Measurements from ENCODE around the gene MCCD1.
A peak's percentile ranks its signal among the peaks of the same experiment; 100 is the strongest.

Gene MCCD1

GRCh38 chr6:31543639-31544038, 14.9 kb downstream of the MCCD1 start:
- no peak for DNase-seq (ENCODE audit: low spot score)

GRCh38 chr6:31544676-31545075, 15.9 kb downstream of the MCCD1 start:
- no peak for DNase-seq (ENCODE audit: low spot score)

GRCh38 chr6:31545291-31545690, 16.5 kb downstream of the MCCD1 start:
- no peak for DNase-seq (ENCODE audit: low spot score)

DNA sequence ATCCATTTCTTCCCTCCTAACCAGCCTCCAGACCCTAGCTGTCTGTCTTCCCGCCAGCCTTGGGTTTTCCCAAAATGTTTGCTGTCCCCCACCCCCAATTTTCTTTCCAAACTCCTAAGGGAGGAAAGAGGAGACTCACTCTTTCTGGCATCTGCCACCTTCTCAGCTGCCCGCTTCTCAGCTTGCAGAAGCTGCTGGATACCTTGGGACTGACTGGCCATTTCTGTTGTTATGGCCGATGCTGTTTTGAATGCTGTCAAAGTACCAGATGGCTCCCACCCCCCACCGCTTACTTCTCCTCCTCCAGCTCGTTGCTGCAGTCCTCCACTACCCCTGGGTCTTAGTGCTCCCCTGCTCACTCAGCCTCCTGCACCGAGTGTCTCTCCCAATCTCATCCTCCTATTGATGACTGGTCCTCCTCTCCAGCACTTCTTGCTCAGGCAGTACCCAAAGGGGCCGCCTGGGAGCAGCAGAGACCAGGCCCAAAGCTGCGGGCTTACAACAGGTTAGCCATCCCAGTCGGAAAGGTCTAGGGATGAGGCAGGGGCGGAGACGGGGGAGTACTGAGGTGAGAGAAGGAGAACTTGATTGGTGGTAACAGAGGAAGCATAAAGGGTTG, 17.7 kb downstream of the MCCD1 start, which contains the start of gene ATP6V1G2:
Gene ATP6V1G2 (minus strand): TSS at position 270 of the 619 bp plus-strand sequence. CDS start 49 bp downstream, at position 221.
- peak; percentile 88 for DNase-seq (ENCODE audit: low spot score)

DNA sequence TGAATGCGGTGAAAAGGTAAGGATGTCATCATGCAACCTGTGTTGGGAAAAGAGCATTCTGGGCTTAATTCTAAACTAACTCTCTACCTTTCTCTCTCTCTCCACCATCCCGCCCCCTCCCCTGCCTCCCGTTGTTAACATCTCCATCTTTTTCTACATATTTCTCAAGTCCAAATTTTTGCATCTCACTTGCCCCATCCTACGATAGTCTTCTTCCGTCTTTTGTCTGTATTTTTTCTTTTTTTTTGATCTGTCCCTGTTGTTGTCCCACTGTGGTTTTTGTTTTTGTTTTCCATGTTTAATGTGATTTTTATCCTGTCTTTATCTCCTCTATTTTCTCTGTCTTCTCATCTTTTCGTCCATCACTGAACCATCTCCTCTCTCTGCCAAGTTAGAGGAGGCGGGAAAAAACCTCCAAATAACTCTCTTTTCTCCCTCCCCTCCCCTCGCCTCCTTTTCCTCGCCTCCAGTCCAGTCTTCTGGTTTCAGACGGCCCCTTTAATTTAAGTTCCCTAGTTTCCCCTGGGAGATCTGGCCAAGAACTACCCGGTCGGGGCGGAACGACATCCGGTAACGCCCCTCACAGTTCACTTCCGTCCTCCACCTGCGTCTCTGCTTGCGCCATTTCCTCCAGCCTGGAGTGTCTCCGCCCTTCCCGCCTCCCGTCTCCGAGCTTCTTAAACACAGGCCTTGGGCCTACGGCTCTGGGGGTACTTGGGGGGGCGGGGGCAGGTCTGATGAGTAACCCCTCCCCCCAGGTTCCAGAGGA, 18.4 kb downstream of the MCCD1 start, which contains the start of gene NFKBIL1:
Gene NFKBIL1 (plus strand): TSS at position 651 of the 769 bp plus-strand sequence. CDS start 87 bp downstream, at position 738.
- DNase-seq (ENCODE audit: low spot score), result peak; percentile 90

- no peak for DNase-seq (ENCODE audit: low spot score)
These were observed 19.2 kb downstream of the MCCD1 start for GRCh38 chr6:31547727-31548543.

DNA sequence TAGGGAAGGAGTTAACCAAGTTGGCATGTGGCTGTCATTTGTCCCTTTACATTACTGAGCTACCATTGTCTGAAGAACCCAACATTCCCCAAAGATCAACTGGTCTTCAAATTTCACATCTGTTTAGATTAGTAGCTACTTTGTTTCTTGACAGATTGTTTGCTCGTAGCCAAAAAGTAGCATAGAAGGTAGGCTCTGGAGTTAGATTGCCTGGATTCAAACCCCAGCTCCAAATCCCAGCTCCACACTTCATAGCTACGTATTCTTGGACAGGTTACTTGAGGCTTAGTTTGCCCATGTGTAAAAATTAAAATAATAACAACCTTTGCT, 19.7 kb downstream of the MCCD1 start:
- no peak for DNase-seq (ENCODE audit: low spot score)

GRCh38 chr6:31551371-31551770, 22.6 kb downstream of the MCCD1 start:
- peak; percentile 78 for DNase-seq (ENCODE audit: low spot score)

DNA sequence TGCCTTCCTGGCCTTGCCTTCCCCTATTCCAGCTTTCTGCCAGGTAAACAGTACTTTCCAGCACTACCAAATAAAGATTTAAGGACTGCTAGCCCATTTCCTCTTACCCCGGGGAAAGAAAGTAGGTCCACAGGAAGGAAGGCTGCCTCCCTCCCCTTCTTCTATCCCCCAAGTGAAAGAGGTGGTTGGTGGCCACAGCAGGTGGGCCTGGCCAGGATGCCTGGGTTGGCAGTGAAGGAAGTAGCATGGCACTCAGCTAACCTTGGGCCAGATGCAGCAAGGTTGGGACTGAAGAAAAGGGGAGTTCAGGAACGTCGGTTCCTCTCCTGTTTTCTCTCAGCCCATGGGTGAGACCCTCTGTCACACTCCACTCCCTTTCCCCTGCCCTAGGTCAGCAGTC, 27.5 kb downstream of the MCCD1 start:
- no peak for DNase-seq (ENCODE audit: low spot score)

DNA sequence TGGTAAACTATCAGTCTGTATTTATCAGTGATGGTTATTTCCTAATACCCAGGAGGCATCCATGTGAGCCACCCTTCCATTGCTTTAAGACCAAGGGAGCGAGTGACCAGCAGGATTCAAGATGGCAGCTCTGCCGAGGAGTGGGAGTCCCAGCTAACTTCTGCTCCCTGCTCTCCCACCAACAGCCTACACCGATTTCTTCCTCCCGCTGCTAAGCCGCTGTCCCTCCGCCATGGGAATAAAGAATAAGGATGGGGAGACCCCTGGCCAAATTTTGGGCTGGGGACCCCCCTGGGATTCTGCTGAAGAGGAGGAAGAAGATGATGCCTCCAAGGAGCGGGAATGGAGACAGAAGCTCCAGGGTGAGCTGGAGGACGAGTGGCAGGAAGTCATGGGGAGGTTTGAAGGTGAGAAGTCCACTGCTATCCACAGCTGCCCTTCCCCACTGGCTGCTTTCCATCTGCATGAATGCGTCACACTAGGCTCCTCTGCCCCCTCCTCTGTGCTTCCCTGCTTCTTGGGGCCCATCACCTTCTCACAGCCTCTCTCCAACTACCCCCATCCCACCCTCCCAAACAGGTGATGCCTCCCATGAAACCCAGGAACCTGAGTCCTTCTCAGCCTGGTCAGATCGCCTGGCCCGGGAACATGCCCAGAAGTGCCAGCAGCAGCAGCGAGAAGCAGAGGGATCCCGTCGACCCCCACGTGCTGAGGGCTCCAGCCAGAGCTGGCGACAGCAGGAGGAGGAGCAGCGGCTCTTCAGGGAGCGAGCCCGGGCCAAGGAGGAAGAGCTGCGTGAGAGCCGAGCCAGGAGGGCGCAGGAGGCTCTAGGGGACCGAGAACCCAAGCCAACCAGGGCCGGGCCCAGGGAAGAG, 28.9 kb downstream of the MCCD1 start:
- DNase-seq (ENCODE audit: low spot score), result no peak

DNA sequence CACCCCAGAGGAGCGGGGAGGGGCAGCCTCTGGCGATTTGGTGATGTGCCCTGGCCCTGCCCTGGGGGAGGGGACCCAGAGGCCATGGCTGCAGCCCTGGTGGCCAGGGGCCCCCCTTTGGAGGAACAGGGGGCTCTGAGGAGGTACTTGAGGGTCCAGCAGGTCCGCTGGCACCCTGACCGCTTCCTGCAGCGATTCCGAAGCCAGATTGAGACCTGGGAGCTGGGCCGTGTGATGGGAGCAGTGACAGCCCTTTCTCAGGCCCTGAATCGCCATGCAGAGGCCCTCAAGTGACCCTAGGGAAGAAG, 29.5 kb downstream of the MCCD1 start:
- DNase-seq (ENCODE audit: low spot score), result no peak

- peak; percentile 71 for DNase-seq (ENCODE audit: low spot score)
These were observed 30.1 kb downstream of the MCCD1 start for GRCh38 chr6:31558631-31559500.

DNA sequence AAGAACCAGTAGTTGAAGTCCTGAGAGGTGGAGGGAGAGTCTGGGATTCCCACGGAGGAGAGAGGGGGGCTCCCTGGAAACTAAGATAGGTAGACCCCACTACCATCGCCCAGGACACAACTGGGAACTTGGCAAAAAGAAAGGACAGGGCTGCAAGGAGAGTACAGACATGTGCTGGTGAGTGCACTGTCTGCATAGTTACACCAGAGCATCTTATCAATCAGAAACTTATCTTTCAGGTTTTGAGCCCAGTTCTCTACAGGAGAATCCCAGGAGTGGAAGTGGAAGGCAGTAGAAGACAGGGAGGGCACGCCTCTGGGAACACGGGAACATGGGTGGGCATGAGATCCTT, 30.8 kb downstream of the MCCD1 start:
- DNase-seq (ENCODE audit: low spot score), result no peak

DNA sequence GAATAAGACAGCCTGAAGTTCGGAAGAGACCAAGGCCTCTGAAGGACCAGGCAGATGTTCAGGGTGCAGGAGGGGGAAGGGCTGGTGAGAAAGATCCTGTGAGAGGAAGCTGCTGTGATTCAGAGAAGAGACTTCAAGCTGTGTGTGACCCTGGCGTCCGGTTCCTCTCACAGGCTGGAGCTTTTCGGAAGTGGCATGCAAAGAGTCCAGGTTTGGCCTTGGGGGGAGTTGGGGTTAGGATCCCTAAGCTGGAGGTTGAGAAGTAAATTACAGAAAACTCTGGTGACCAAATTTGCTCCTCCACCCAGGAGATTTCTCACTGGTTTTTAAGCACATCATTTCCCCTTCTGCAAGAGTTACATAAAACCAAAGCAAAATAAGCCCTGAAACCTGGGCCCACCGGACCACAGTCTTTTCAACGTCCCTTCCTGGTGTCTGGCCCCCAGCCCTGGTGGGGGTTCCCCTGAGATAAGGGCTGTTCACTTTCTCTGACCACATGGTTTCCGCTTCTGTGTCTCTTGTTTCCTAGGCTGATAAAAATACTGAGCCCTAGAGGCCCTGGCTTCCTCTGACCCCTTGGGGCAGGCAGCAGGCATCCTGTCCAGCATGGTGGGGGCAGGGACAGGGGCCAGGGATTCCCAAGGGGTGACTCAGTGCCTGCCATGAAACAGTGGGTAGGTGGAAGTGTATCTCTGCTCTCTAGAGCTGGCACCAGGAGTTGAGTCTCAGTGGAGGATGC, 31.4 kb downstream of the MCCD1 start:
- DNase-seq (ENCODE audit: low spot score), result peak; percentile 63

DNA sequence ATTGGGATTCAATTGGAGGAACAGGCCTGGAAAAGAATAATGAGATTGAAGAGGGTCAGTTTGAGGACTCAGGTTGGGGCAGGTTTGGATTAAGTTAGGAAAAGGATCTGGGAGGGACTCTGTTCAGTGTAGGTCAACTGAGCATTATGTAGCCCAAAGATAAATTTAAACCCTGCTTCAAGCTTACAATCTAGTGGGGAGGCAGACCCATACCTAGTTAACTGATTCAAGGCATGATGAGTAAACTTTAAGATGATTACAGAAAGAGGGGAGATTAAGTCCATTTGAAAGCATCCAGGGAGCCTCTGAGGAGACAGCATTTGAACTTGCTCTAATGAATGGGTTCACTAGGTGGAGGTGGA, 31.9 kb downstream of the MCCD1 start:
- DNase-seq (ENCODE audit: low spot score), result no peak

DNA sequence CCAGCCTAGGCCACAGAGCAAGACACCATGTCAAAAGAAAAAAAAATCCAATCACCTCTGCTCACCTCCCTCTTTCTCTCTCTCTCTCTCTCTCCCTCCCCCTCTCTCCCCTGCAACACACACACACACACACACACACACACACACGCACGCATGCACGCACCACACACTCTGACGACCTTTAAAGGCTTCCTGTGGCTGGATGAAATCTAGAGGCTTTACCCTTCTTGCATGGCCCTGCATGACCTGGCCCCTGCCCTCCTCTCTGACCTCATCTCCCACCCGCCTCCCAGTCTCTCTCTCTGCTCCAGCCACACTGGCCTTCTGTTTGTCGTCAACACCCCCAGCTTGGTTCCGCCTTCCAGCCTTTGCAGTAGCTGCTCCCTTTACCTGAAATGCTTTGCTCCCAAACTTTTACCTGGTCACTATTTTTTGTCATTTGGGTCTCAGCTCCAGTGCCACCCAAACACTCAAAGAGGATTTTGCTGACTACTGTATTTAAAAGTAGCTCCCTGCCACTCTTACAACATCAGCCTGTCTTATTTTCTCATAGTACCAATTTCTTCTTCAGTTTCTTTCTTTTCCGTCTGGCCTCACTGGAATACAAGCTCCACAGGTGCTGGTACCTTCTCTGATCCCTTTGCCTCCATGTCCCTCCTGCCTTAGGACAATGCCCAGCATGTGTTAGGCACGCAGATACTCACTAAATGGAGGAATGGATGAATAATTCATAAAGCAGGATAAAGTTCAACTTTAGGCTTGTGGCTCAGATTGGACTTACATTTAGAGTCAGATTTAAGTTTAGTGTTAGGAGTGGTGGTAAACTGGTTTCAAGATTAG, 39.0 kb downstream of the MCCD1 start:
- DNase-seq (ENCODE audit: low spot score), result peak; percentile 34

GRCh38 chr6:31568537-31568961, 39.8 kb downstream of the MCCD1 start:
- peak; percentile 83 for DNase-seq (ENCODE audit: low spot score)

GRCh38 chr6:31569861-31570536, 41.2 kb downstream of the MCCD1 start:
- DNase-seq (ENCODE audit: low spot score), result no peak
